Stromal cell of bone marrow (primary cell): ENCODE data around the gene TGDS.
"Not testable (repeated sequence)": the region's sequence is repeated elsewhere in the genome, so short reads cannot be mapped to it uniquely, and the experiment has no call there.

Source experiments
- DNase-seq: peaks from one replicate; pipeline ENCODE4 v3.0.0-alpha.2; 2012; ENCODE audit warnings: low read depth

Gene TGDS, protein sequence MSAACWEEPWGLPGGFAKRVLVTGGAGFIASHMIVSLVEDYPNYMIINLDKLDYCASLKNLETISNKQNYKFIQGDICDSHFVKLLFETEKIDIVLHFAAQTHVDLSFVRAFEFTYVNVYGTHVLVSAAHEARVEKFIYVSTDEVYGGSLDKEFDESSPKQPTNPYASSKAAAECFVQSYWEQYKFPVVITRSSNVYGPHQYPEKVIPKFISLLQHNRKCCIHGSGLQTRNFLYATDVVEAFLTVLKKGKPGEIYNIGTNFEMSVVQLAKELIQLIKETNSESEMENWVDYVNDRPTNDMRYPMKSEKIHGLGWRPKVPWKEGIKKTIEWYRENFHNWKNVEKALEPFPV

DNA sequence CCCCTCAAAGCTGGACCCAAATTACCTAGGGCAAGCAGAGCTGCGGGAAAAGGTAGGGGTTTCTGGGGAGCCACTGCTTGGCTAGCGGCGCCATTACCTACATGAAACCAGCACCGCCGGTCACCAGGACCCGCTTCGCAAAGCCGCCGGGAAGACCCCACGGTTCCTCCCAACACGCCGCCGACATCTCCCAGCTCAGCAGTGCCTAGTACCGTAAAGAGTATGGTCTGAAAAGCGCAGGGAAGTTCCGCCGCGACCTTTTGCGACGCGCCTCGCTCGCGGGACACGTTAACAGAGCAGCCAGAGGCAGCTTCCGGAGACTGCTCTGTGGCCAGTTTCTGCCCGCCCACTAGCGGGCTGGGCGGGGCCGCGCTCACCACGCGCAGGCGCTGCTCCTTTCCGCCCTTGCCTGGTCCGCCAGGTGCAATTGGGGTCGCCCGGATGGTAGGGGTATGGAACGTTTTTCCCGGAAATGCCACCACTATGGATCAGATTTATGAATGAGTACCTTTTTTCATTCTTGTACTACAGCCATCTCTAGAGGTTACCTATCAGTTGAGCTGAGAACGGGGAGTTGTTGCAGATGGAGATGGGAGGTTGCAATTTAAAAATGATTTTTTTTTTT lies at the start of gene TGDS:
Gene TGDS, minus strand, starts transcription at position 203 of the 625 bp plus-strand sequence. Its CDS starts 16 bp downstream, at position 187.
- DNase-seq, result peak; percentile 87

DNA sequence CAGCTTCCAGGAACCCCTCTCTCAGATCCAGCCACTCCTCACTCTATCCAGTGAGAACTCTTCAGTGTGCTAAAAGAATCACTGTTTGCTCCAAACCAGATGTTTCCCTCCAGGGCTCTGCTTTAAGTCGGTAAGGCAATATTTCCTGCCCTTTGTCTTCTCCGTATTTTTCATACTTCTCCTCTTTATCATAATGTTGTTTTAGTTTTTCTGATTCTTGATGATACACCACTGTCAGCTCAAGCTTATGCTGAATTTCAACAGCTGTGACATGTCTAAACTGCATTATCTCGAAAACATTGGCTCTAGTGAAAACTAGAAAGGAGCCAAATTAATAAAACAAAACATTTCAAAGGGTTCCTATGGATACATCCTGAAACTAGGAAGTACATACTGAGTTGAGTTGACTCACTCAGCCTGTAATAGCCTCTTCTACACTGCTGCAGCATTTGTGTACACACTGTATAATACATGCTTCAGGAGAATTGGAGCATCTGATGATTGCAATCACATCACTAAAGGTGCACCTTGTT lies 45.5 kb upstream of the TGDS start:
- DNase-seq, result peak; percentile 57

DNA sequence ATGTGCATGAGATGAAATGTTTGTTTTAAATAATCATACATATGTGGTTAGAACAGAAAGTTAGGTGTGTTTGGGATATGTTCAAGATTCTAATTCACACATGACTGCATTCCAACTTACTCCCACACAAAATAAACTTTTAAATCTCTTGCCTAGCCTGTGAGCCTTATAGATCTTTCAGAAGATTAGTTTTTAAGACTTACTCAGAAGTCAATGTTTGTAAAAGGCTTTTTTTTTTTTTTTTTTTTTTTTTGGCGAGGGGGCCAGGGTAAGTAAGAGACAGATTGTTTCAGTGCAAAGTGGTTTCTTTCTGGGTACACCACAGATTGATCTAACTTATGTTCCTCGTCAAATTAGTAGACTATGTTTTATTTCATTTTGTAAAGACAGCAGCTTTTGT lies 44.8 kb upstream of the TGDS start:
- DNase-seq, result no peak

DNA sequence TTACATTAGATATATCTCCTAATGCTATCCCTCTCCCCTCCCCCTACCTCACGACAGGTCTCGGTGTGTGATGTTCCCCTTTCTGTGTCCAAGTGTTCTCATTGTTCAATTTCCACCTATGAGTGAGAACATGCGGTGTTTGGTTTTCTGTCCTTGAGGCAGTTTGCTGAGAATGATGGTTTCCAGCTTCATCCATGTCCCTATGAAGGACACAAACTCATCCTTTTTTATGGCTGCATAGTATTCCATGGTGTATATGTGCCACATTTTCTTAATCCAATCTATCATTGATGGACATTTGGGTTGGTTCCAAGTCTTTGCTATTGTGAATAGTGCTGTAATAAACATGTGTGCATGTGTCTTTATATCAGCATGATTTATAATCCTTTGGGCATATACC lies 41.7 kb upstream of the TGDS start:
- not testable (repeated sequence) for DNase-seq

DNA sequence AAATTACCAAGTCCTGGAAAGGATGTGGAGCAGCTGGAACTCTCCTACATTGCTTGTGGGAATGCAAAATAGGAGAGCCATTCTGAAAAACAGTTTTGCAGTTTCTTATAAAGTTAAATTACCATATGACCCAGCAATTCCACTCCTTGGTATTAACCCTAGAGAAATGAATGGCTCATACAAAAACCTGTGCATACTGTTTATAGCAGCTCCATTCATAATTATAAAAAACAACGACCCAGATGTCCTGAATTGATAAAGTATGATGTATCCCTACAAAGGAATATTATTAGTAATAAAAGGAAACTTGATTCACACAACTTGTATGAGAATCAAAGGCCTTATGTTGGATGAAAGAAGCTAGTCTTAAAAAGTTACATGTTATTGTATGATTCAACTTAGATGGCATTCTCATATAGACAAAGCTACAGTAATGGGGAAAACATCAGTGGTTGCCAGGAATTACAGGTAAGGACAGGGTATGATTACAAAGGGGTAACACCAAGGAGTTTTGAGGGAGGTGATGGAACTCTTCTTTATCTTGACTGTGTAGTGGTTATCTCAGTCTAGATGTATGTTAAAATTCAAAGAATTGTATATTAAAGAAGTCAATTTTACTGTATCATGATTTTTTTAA lies 41.1 kb upstream of the TGDS start:
- no peak for DNase-seq

DNA sequence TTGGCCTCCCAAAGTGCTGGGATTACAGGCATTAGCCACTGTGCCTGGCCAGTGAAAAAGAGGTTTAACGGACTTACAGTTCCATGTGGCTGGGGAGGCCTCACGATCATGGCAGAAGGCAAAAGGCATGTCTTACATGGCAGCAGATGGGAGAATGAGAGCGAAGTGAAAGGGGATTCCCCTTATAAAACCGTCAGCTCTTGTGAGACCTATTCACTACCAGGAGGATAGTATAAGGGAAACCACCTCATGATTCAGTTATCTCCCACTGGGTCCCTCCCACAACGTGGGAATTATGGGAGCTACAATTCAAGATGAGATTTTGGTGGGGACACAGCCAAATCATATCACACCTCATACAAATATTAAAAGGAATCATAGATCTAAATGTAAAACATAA lies 40.1 kb upstream of the TGDS start:
- not testable (repeated sequence) for DNase-seq

DNA sequence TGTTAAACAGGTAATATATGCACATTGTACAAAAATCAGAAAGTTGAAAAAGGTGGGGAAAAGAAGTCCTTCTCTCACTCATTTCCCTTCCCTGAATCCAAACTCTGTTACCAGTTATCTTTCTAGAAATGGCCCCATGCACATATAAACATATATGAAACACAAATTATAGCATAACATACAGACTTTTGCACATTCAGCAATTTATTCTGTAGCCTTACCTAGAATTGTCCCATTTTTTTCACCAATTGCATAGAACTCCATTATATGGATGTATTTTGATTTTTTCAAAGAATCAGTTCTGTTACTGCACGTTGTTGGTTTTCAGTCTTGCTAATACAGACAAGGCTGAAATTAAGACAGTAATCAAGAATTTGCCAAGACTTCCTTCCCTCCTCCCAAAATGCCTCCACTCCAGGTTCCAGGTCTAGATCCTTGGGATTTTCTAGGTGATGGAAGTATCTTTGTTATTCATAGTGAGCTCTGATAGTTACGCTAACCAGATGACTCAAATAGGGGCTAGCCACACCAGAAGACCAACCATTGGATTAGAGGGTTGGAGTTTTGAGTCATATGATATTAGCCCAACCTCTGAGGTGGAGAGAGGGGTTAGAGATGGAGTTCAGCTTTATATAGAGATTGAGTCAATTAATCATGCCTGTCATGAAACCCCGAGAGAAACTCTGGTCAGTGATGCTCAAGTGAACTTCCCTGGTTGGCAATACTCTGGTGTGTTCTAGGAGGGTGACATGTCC lies 36.5 kb upstream of the TGDS start:
- no peak for DNase-seq

DNA sequence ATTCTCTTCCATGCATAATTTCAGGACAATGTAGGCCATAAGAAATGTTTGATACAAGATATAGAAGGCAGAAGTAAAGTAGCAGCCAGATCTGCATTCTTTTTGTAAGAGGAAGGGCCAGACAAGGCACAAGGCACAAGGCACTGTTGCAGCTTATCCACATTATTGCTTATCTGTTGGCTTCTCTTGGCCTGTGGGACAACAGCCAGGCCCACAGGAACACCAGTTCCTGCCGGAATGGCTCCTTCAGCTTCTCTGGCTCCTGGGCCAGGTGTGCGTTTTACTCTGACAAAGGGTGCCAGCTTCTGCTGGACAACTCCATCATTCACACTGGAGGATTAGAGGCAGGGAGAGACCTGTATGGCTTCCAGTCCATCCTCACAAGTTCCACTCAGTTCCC lies 34.9 kb upstream of the TGDS start:
- DNase-seq, result no peak

DNA sequence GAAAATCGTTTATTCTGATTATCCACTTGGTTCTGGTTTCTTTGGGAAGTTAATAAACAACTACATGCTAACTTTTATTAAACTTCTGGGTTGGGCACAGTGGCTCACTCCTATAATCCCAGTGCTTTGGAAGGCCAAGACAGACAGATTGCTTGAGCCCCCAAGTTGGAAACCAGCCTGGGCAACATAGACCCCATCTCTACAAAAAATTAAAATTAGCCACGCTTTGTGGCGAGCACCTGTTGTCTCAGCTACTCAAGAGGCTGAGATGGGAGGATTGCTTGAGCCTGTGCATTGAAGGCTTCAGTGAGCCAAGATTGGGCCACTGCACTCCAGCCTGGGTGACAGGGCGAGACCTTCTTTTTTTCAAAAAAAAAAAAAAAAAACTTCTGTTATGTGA lies 27.4 kb upstream of the TGDS start:
- DNase-seq, result no peak

DNA sequence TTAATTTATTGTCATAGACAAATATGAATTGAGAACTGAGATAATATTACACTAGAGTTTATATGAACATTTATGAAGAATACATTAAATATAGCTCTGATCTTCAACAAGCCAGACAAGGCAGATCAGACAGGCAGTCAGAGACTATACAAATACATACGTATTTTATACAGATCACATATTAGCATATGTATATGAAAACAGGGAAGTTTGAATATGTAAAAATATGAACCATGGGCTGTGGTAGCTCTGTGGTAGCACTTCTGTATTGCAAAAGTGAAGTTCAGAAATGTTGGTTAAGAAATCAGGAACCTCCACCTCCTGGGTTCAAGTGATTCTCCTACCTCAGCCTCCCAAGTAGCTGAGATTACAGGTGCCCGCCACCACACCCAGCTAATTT lies 26.4 kb upstream of the TGDS start:
- DNase-seq, result no peak

DNA sequence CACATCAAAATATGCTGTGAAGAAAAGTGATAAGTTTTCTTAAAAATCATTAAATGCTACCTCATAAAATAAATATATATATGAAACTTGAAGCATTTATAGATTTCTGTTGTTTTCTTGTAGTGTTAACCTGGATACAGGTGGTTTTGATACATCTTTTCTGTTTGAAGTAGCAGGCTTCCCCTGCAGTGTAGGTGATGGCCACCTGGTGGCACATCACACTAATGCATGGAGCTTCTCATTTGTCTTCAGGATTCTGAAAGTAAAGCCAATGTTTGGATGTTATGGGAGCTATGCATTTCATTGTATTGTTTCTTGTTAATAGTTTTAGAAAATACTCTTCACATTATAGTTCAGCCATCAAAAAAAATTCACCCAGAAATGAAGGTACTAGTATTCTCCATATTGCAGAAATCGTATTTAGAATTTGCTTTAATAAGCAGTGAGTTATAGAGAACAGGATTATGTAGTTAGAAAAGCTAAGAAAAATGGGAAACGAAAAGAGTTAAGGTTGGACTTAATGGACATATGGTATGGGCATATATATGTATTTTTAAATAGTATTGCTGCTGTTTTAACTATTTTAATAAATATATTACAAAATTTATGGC lies 24.4 kb upstream of the TGDS start:
- no peak for DNase-seq

DNA sequence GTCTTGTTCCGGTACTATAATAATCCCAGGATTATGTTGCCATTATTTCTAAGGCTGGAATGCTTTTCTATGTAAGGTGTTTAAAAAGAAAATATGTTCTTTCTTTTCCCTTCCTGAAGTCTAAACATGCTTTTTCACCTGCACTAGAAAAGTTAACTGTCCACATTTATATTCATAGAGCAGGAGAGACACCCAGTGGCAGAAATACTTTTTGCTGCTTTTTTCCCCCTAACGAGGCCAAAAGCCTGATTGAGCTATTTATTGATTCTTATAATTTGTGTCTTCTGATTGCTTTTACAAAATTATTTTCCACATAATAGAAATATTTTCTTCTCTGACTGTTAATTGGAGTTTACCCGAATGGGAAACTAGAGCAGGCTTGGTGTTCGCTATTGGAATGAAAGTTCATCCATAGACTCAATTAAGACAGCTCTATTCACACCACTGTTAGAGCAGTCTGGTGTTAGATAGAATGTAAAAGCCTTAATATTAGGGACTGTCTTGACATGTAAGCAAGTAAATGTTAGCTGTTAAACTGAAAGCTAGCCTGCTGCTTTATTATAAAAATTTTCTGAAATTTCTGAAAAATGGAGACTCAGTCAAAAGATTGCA lies 21.5 kb upstream of the TGDS start:
- no peak for DNase-seq

DNA sequence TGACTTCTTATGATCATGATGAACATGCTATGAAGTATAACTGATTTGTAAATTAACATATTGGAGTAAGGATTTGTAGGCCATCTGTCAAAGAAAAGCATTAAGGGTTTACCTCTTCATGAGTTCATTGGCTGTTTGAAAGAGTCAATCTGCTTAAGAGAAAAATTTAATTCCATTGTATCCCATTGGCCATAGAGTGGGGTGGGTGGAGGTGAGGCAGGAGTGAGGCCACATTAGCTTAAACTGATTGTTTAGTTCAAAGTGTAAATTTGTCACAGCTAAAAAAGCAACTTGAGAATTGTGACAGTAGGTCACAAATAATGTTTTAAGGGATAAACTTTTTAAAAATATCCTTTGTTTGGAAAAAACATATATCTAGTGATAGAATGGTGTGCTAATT lies 17.1 kb upstream of the TGDS start:
- no peak for DNase-seq

DNA sequence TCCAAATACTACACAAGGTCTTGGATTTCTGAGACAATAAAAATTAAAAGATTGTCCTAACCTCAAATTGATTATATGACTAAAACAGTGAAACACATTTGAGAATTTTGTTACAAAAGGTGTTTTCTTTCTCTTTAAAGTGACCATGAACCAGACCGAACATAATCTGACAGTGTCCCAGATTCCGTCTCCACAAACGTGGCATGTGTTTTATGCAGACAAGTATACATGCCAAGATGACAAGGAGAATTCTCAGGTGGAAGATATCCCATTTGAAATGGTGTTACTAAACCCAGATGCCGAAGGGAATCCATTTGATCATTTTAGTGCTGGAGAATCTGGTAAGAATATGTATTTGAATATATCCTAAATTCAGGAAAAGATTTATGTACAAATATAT lies 16.1 kb upstream of the TGDS start:
- no peak for DNase-seq

DNA sequence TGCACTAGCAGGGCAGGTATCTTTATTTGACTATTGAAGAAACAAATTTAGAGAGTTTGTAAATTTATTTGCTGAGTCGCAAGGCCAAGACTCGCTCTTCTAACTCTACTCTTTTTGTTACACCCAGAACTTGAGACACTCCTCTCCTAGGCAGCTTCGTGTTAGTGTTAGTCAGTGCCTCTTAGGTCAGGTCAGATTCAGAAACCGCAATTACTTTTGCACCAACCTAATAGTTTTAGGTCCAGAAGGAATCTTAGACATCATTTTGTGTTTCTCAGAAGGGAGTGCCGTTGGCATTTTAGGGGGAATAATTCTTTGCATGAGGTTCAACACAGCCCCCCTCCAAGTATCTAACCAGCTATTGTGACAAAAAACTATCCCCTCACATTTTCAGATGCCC lies 14.5 kb upstream of the TGDS start:
- DNase-seq, result no peak

DNA sequence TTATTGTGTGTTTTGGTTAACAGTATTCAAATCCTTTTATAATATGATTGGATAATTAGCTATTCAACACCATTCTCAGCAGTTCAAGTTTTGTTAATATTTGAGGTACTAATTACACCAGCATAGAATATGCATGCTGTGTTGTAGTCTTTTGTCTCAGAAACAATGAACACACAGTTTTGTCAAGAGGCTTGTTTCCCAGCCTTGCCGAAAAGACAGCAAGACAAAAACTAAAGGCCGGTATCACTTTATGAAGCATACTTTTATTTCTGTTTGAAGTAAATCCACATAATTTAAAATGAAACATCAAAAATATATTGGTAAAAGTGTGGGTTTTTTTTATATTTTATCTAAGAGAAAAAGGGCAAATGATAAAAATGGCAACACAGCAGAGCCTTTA lies 13.2 kb upstream of the TGDS start:
- DNase-seq, result no peak

DNA sequence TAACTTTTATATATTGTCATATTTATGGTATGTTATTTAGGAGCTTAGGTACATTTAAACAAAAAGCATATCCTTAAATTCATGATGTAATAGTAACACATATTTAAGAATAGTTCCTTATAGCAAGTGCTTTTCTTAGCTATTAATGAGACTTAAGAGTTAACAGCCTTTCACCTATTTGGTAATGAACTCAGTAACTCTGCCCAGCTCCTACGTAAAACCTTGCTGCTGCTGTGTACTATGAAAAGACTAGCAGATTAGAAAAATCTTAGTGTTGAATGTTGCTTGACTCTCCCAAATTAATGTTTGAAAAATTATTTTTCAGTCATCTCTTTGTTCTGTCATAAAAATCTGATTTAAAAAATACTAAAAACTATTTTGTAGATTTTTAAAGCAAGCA lies 12.6 kb upstream of the TGDS start:
- no peak for DNase-seq

DNA sequence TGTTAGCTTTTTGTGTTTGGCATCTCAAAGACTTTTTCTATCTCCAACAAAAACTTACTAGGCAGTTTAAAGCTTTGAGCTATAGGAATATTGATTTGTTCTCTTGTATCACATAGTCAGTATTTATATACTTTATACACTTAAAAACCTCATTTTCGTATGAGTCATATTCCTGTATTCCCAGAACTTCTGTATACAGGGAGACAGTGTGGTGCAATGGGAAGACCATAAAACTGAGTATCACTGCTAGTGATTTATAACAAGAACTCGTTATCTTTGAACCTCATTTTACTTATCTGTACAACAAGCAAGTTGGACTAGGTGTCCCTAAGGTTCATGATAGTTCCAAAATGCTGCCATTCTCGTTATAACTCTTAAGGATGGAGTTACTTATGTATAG lies 12.0 kb upstream of the TGDS start:
- no peak for DNase-seq

DNA sequence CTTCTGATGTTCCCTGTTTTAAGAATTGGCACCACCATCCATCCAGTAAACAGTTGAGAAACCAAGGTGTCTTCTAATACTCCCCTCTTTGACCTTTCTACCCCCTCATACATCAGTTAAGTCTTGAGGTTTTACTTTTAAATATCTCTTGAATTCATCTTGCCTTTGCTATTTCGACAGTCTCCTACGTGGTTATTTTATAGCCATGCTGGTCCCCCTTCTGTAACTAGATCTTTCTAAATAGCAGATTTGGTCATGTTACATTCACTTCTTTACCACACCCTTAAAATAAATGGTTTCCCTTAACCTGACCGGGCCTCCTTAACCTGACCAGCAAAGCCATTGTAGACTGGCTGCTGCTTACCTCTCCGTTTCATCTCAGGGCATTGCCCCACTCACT lies 11.1 kb upstream of the TGDS start:
- no peak for DNase-seq

DNA sequence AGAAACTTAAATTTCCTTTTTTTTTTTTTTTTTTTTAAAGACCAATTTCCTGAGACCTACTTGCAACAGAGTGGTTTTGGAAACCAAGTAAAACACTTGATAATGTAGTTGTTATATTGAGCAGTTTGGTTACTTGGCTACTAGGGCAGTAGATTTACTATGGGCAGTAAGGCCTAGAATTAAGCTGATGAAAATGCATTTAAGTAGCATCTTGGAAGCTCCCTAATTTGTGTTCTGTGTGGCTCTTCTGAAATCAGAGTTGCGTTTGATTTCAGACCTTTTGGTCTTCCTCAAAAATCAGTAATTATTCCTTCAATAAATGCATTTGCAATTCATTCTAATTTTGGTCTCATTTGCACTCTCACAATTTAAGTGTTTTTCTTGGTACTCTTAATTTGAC lies 6.5 kb upstream of the TGDS start:
- no peak for DNase-seq
